Activated B cell treated with CpG ODN at 0.5 μM for 24 hours (primary cell): ENCODE results near the gene MOCS2. TPM values are rescaled to one million over a fixed set of nuclear protein-coding genes. Genes with fewer than 3 reads are reported as not detected.

Experiments
- ATAC-seq: fragments of 200-7000 bp; cut with Tn5 transposase; one replicate; pipeline ENCODE4 v1.10.0; 2021; ENCODE audit warnings: low read depth, mild to moderate bottlenecking, moderate library complexity
- CTCF ChIA-PET: fragments of 350-600 bp; sonication (Branson Sonifier 250); formaldehyde crosslinking; loops from one replicate; lab custom pipeline; 2021; ENCODE audit warnings: antibody characterized with exemption; lab: Charles Lee
- POLR2A ChIA-PET: fragments of 350-600 bp; sonication (Branson Sonifier 250); formaldehyde crosslinking; loops from one replicate; lab custom pipeline; 2021; ENCODE audit warnings: antibody characterized with exemption; lab: Charles Lee
- DNase-seq: peaks from one replicate; pipeline ENCODE4 v3.0.0; 2022
- H3K27ac Mint-ChIP-seq: one replicate; pipeline ENCODE4 v1.8.0; 2020; ENCODE audit warnings: mixed read lengths
- H3K27me3 Mint-ChIP-seq: one replicate; pipeline ENCODE4 v1.8.0; 2021; ENCODE audit warnings: mixed read lengths
- H3K36me3 Mint-ChIP-seq: one replicate; pipeline ENCODE4 v1.8.0; 2021; ENCODE audit warnings: low read depth, mixed read lengths
- H3K4me1 Mint-ChIP-seq: one replicate; pipeline ENCODE4 v1.8.0; 2021; ENCODE audit warnings: mixed read lengths
- H3K4me3 Mint-ChIP-seq: one replicate; pipeline ENCODE4 v1.8.0; 2020; ENCODE audit warnings: mild to moderate bottlenecking, mixed read lengths
- H3K9me3 Mint-ChIP-seq: one replicate; pipeline ENCODE4 v1.8.0; 2020; ENCODE audit warnings: mixed read lengths
- intact Hi-C: fragments of 100-400 bp; cut with micrococcal nuclease; formaldehyde crosslinking; loops from one replicate; pipeline ENCODE4 v1.15.1; 2024
- total RNA-seq: library from RNA; stranded (reverse); gene quantifications from 2 replicates; pipeline ENCODE4 v1.2.3, GENCODE V29; 2022
- TF ChIP-seq, protein P1 (sequence below): fragments of 200-600 bp; IDR thresholded peaks from one replicate; pipeline ENCODE4 v1.8.0; 2022; ENCODE audit warnings: antibody characterized with exemption, mild to moderate bottlenecking

The MOCS2 gene
- total RNA-seq, 1 donor from 2014 or later = 16.8 TPM

- no peak overlapping the region for H3K27ac Mint-ChIP-seq
- ChIA-PET POLR2A (no interaction called here), CTCF (no interaction called here)
- H3K4me3 Mint-ChIP-seq = no peak overlapping the region
- H3K36me3 Mint-ChIP-seq = no peaks in the 10 kb centered on the region
- H3K9me3 Mint-ChIP-seq = no peaks in the 10 kb centered on the region
- peaks cover 7% of the 10 kb centered on the region for H3K27me3 Mint-ChIP-seq
- no peaks in the 10 kb centered on the region for H3K4me1 Mint-ChIP-seq
- intact Hi-C loops = no loop called here
- ATAC-seq (no peak), DNase-seq (no peak)
- TF ChIP-seq, protein P1, sequence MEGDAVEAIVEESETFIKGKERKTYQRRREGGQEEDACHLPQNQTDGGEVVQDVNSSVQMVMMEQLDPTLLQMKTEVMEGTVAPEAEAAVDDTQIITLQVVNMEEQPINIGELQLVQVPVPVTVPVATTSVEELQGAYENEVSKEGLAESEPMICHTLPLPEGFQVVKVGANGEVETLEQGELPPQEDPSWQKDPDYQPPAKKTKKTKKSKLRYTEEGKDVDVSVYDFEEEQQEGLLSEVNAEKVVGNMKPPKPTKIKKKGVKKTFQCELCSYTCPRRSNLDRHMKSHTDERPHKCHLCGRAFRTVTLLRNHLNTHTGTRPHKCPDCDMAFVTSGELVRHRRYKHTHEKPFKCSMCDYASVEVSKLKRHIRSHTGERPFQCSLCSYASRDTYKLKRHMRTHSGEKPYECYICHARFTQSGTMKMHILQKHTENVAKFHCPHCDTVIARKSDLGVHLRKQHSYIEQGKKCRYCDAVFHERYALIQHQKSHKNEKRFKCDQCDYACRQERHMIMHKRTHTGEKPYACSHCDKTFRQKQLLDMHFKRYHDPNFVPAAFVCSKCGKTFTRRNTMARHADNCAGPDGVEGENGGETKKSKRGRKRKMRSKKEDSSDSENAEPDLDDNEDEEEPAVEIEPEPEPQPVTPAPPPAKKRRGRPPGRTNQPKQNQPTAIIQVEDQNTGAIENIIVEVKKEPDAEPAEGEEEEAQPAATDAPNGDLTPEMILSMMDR = no peak
Measured at GRCh38 chr5:53071298-53071697, 38.3 kb downstream of the MOCS2 start.

DNA sequence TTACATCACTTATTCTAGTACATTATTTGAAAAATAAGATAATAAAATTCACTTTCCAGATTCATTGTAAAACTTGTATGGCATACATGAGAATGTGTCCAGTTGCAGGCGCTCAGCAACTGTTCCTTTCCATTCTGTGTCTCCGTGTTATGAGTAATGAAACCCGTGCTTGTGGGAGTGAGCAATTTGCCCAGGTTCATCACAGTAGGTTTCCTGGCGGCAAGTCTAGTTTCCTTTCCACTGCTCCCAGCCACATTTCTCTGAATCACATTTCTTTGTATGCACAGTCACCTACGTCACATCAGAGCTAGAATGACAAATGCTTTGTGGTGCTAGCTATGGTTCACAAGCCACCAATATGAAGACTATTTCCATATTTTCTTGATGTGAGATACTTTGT is 39.9 kb downstream of the MOCS2 start:
- Mint-ChIP-seq H3K4me3 (no peak overlapping the region), H3K9me3 (no peaks in the 10 kb centered on the region), H3K36me3 (no peaks in the 10 kb centered on the region), H3K27ac (no peak overlapping the region), H3K27me3 (peaks cover 2% of the 10 kb centered on the region), H3K4me1 (no peaks in the 10 kb centered on the region)
- DNase-seq (no peak), ATAC-seq (no peak)
- intact Hi-C loops = no loop called here
- ChIA-PET POLR2A (no interaction called here), CTCF (no interaction called here)
- TF ChIP-seq, protein P1 = no peak

GRCh38 chr5:53068291-53068836 is 41.2 kb downstream of the MOCS2 start:
- Mint-ChIP-seq H3K36me3 (no peaks in the 10 kb centered on the region), H3K4me3 (no peak overlapping the region), H3K27ac (no peak overlapping the region), H3K4me1 (no peaks in the 10 kb centered on the region), H3K9me3 (no peaks in the 10 kb centered on the region), H3K27me3 (peaks cover under 1% of the 10 kb centered on the region)
- TF ChIP-seq, protein P1 = no peak
- ChIA-PET CTCF (interaction anchor here (1.0 to 1.1 kb wide), 2 partner anchors 33 to 53 kb away, joined by 3 read pairs; no protein-coding TSS in a partner anchor), POLR2A (interaction anchor here (0.6 kb wide), 1 partner anchor 50 kb away, joined by 7 read pairs; no protein-coding TSS in a partner anchor)
- ATAC-seq (no peak), DNase-seq (no peak)
- intact Hi-C loops = no loop called here

DNA sequence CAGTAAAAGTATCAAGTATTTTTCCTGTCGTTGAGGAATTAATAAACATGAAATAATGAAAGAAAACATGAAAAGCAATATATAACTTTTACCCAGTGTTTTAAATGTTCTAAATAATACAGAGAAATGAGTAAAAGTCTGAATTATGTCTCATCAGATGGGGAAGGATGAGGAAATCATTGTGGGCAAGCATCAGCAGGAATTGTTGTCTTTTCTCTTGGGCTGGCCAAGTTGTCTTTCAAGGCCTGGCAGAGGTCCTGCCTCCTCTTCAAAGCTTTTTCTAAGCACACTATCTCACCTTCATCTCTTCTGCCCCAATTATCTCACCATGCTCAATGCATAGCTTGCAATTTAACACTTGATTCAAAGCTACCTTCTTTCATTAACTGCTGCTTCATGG is 41.9 kb downstream of the MOCS2 start:
- ATAC-seq (no peak), DNase-seq (no peak)
- Mint-ChIP-seq H3K36me3 (no peaks in the 10 kb centered on the region), H3K27me3 (peaks cover 2% of the 10 kb centered on the region), H3K4me1 (no peaks in the 10 kb centered on the region), H3K9me3 (no peaks in the 10 kb centered on the region), H3K4me3 (no peak overlapping the region), H3K27ac (no peak overlapping the region)
- ChIA-PET POLR2A (no interaction called here), CTCF (interaction anchor here (1.0 kb wide), 1 partner anchor 32 kb away, joined by 3 read pairs; no protein-coding TSS in a partner anchor)
- TF ChIP-seq, protein P1 = no peak
- intact Hi-C loops = no loop called here

- Mint-ChIP-seq H3K4me1 (no peaks in the 10 kb centered on the region), H3K27me3 (peaks cover 2% of the 10 kb centered on the region), H3K27ac (no peak overlapping the region), H3K9me3 (no peaks in the 10 kb centered on the region), H3K4me3 (no peak overlapping the region), H3K36me3 (no peaks in the 10 kb centered on the region)
- ChIA-PET POLR2A (no interaction called here), CTCF (no interaction called here)
- TF ChIP-seq, protein P1 = no peak
- DNase-seq = no peak
- ATAC-seq = no peak
- intact Hi-C loops = no loop called here
Measured at GRCh38 chr5:53066088-53066487, 43.5 kb downstream of the MOCS2 start.
